ENCODE results near the gene APLNR.

Gene APLNR

GRCh38 chr11:57251037-57251436 is 14.0 kb upstream of the APLNR start:
- no peak for DNase-seq

DNA sequence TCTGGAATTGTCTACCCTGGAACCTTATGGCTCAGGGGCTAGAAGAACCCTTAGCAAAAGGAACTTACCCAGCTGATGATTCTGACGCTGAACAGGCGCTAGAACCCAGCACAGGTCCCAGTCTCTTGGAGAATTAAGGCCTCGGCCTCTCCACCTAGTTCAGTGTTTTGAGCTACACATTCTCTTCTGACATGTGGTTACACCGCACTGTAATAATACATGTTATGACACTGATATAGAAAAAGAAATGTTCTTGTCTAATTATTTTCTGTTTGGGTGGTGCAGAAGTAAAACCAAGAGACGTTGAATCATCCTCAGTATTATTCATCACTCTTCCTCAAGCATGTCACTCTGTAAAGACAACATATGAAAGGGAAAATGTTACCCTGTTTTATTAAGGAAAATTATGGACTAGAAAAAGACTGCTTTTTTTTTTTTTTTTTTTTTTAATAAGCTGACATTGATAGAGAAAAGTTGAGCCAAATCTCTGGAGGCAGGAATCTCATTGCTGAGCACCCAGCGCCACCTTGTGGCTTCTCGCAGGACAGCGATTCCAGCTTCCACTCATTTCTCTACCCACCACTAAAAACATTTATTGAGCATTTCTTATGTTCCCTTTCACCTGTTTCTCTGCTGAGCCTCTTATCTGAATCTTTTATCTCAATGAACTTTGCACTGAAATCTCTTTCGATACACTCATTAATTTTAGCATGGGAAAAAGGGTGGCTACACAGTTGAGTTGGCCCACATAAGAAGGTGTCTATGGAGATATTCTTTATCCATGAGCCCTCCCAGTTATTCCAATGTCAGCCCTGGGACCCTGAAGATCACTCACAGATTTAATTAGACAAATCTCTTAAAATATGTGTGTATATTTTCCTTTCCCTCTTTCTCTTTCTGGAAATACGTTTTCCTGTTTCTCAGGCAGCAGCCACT is 12.6 kb upstream of the APLNR start:
- no peak for DNase-seq

DNA sequence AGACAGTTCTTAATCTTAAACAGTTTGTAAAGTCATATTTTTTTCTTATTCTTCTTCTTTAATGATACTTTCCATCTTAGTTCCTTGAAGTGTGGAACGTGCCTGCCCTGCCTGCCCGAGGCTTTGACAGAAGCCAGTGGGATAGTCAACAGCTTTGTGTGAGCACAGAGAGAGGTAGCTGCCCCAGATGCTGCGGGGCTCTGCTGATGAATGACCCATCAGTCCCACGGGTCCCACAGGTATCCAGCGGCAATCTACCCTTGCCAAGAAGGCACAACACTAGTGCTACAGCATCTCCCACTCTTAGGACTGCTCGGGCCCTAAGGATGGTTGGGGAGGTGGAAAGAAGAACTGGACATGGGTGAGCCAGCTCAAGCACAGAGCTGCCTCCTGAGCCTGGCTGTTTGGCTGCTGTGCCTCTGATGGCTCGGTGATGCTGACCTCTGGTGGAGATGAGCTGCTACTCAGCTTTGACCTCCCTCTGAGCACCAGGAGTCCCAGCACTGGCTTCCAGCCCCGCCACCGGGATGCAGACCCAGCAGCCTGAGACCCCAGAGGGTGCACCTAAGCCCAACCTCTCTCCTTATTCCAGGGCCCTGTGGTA is 11.8 kb upstream of the APLNR start:
- no peak for DNase-seq

DNA sequence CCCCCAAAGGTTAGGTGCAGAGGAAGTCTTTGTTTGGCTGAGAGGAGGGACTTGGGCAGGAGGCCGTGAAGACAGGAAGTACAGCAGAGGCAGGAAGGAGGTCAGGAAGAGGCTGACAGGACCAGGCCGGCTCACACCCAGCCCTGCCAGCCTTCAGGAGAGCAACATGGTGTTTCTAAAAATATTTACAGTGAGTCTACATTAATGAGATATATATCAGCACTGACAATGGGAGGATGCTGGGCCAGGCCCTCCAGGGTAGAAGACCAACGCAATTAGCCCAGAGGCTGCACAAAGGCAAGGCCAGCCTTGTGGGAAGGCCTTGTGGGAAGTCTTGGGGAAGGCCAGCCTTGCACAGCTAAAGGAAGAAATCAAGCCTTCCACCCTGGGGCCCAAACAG is 7.9 kb upstream of the APLNR start:
- DNase-seq = no peak

DNA sequence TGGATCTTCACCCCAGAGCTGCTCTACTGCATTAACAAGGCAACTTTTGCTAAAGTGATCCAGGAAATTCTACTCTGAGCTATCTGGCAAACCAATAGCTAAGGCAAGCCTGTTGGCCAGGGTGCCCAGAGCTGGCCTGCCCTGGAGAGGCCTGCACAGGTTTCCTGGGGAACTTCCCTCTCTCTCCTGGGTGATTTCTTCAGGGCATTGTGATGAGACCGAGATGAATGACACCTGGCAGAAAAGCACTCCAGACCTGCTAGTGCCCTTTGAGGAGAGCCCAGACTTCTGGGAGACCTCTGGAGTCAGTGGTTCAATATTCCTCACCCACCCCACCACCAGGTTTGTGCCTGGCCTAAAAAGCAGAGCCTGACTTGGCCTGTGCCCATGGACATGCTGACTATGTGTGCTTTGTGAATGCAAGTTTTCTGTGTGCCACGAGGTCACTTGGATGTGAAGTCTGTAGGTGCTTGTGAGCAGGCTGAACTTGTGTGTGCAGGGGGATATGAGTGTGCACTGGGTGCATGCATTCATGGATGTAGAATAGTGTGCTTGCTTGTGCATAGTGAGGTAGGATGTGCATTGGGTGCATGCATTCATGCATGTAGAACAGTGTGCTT is 4.4 kb upstream of the APLNR start:
- no peak for DNase-seq

DNA sequence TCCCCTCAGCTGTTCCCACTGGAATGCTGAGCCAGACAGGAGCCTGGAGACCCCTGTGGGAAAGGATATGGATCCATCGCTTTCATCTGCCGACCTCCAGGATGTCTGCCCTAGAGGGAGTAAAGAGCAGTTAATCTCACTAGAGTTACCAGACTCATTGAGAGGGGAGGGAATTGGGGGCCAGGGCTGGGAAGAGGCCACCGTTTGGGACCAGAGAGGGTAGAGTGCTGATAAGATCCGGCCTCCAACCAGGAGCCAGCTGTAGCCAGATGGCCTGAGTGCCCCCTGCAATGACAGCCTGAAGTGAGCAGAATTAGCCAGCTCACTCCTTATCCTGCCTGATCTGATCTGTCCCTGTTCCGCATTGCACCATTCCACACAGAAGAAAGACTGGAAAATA is 3.7 kb upstream of the APLNR start:
- no peak for DNase-seq

- no peak for DNase-seq
Observed at GRCh38 chr11:57240007-57240406, 3.0 kb upstream of the APLNR start.

GRCh38 chr11:57239348-57239747 is 2.3 kb upstream of the APLNR start:
- no peak for DNase-seq

GRCh38 chr11:57235761-57236703 is 1.0 kb downstream of the APLNR start:
- no peak for DNase-seq

GRCh38 chr11:57233702-57234101 is 3.3 kb downstream of the APLNR start:
- DNase-seq = no peak

GRCh38 chr11:57231539-57232253 is 5.4 kb downstream of the APLNR start:
- DNase-seq = no peak

DNA sequence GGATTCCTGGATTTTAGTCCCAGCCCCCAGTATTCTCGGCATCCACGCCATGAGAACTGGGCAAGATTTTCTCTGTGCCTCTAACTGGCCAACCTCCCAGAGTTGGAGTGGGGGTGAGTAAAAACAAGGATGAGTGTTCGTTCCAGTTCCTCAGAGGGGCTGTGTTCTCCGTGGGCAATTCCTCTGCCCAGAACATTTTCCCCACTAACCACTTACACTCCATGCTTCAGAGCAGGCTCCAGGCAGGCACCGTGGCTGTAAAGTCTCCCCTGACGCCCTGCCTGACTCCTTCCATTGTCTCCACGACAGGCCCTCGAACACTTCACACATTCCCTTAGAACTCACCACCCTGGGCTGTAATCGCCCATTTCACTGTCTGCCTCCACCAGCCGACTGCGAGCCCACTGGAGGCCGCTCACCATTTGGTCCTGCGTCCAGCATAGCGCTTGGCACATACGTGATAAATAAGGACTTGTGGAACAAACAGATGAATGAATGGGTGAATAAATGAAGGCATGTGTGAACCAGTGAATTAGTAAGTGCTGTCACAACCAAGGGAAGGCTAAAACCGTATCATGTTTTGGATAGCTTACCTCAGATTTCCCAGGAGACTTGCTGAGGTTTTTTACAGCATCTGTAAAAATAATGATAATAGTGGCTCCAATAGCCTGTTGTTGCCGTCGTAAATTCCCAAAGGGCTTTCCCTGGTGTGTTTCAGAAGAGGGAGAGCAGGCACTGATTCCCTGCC is 6.1 kb downstream of the APLNR start:
- no peak for DNase-seq

GRCh38 chr11:57230316-57230715 is 6.7 kb downstream of the APLNR start:
- DNase-seq = no peak

DNA sequence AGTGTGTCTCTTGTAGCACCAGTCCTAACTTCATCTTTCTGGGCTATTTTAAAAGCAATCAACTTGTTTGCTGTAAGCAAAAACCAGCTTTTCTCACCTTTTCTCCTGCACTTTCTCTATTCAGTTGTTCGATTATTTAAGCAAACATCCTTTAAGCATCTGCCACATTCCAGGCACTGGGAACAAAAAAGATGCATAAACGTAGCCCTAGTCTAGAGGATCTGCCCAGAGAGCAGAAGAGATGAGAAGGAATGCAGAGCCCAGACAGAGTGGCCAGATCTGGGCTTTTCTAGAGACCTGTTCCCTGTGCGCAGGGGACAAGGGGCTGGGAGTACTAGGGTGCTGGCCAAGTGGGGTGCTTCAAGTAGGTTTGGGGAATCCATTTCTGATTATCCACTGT is 8.4 kb downstream of the APLNR start:
- DNase-seq = no peak

- no peak for DNase-seq
Observed at GRCh38 chr11:57224537-57224936, 12.5 kb downstream of the APLNR start.

GRCh38 chr11:57224128-57224527 is 12.9 kb downstream of the APLNR start:
- DNase-seq = no peak

DNA sequence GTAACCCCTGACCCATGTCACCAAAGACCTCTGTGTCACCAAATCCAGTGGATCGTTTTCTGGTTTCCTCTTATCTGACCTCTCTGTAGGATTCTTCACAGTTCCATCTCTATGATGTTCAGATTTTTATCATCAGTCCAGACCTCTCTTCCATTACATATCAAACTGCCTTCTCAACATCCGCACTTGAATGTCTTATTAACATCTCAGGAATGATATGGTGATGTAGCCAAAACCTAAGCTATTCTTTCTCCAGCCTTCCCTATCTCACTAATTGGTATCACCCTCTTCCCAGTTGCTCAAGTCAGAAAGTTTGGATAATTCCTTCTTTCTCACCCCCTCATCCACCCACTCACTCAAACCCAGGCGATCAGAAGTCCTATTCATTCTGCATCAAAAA is 13.4 kb downstream of the APLNR start:
- no peak for DNase-seq

DNA sequence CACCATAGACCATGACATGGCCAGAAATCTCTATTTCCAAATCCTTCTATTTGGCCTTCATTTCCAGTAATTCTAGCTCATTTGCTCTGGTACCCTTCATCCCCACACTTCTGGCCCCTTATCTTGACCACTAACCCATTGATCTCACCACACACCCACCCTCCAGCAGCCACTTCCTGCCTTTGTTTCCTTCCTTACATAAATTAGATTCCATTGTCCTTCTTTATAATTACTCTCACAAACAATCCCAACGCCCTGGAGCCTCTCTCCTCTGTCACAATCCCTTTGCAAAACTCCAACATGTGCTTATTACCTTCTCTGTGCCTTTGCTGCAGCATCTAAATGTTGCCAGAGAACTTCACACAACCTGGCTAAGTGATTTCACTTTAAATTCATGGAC is 14.8 kb downstream of the APLNR start:
- no peak for DNase-seq

GRCh38 chr11:57219021-57219627 is 17.9 kb downstream of the APLNR start:
- no peak for DNase-seq

- no peak for DNase-seq
Observed at GRCh38 chr11:57217053-57217452, 20.0 kb downstream of the APLNR start.

DNA sequence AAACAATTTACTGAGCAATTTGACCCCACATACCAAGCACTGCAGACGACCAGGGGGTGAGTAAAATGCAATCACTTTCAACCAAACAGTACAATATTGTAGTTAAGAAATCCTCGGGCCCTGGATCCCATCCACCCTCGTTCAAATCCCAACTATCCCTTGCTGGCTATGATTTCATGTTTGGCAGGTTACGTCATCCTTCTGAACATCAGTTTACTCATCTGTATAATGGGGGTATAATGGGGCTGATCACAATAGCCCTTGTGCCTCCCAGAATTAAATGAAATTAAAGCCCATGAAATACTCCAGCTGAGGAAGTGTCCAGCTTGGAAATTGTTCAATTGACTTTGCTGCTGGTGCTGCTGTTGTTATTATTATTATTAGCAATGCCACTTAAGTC is 20.6 kb downstream of the APLNR start:
- DNase-seq = no peak
